Adrenal gland (tissue), 5 donors: ENCODE results near the gene FRY.

Experiments used
- POLR2A ChIP-seq, 2 donors: fragments of 450-650 bp; IDR thresholded peaks; one replicate each; pipeline ENCODE4 v1.6.1; 2017; ENCODE audit warnings: antibody characterized with exemption in 2 of 2, mild to moderate bottlenecking in 2 of 2, moderate library complexity in 1 of 2
- TF ChIP-seq, protein P1 (sequence below), 6 experiments: fragments of 450-650 bp in 4 of 6; fragments of 200-600 bp in 2 of 6; sonication (generic) in 1 of 6; IDR thresholded peaks; 1 replicate in 5 of 6; 2 replicates in 1 of 6; pipeline versions ENCODE4 v1.5.1 to v1.8.0; 2016 to 2021; ENCODE audit warnings: antibody characterized with exemption in 6 of 6, mild to moderate bottlenecking in 2 of 6, moderate library complexity in 1 of 6
- donor health status: DM: no; HTN: no; CAD: no.

DNA sequence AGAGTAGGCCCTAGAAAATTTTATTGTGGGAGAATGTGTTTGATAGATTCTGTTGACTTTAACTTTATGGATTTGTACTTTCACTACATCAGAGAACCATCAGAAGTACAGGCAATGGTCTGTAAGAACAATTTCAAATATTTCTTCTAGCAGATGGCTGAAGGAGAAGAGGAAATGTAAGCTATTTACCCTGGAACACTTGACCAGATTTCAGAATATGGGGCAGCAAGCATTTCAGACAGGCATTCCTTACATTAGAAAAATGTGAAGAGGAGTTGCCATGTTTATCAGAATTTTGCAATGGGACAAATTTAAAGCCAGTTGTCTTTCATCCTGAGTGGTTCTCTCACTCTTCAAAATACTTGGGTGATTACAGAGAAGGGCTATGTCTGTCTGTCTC, 7.5 kb downstream of the FRY start:
- TF ChIP-seq, protein P1, sequence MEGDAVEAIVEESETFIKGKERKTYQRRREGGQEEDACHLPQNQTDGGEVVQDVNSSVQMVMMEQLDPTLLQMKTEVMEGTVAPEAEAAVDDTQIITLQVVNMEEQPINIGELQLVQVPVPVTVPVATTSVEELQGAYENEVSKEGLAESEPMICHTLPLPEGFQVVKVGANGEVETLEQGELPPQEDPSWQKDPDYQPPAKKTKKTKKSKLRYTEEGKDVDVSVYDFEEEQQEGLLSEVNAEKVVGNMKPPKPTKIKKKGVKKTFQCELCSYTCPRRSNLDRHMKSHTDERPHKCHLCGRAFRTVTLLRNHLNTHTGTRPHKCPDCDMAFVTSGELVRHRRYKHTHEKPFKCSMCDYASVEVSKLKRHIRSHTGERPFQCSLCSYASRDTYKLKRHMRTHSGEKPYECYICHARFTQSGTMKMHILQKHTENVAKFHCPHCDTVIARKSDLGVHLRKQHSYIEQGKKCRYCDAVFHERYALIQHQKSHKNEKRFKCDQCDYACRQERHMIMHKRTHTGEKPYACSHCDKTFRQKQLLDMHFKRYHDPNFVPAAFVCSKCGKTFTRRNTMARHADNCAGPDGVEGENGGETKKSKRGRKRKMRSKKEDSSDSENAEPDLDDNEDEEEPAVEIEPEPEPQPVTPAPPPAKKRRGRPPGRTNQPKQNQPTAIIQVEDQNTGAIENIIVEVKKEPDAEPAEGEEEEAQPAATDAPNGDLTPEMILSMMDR (IDR thresholded peaks at IDR 0.05): no peak
- TF ChIP-seq POLR2A (IDR thresholded peaks at IDR 0.05): no peak
